Gastrocnemius medialis (tissue), 4 donors: ENCODE data around the gene CMTM3. TPM values are rescaled to one million over a fixed set of nuclear protein-coding genes. Genes with fewer than 3 reads are reported as not detected.
"Not testable (repeated sequence)": the region's sequence is repeated elsewhere in the genome, so short reads cannot be mapped to it uniquely, and the experiment has no call there.

ENCODE experiments used
- ATAC-seq, 2 donors: fragments of 150-250 bp; one replicate each; pipeline ENCODE4 v1.9.1; 2016
- DNase-seq, 2 donors: peaks; one replicate each; pipeline ENCODE4 v3.0.0-alpha.2; 2019
- H3K27ac ChIP-seq, 4 donors: fragments of 200-600 bp; sonication (generic); 1 replicate in 1 of 4; 2 replicates in 3 of 4; pipeline ENCODE4 v1.5.1; 2016 to 2018; ENCODE audit warnings: mild to moderate bottlenecking in 2 of 4, moderate library complexity in 1 of 4
- H3K27me3 ChIP-seq, 3 donors: fragments of 200-600 bp; sonication (generic) in 2 of 3; 1 replicate in 1 of 3; 2 replicates in 2 of 3; pipeline versions ENCODE4 v1.5.1 to v1.6.0; 2016 to 2019; ENCODE audit warnings: mild to moderate bottlenecking in 1 of 3, moderate library complexity in 1 of 3
- H3K36me3 ChIP-seq, 2 donors: fragments of 200-600 bp; sonication (generic) in 1 of 2; one replicate each; pipeline ENCODE4 v1.5.1; 2017 to 2018
- H3K4me1 ChIP-seq, 2 donors: fragments of 200-600 bp; sonication (generic) in 1 of 2; one replicate each; pipeline ENCODE4 v1.5.1; 2016 to 2017; ENCODE audit warnings: mild to moderate bottlenecking in 2 of 2
- H3K4me3 ChIP-seq, 4 donors: fragments of 200-600 bp; sonication (generic) in 3 of 4; 1 replicate in 1 of 4; 2 replicates in 3 of 4; pipeline ENCODE4 v1.5.1; 2016 to 2019; ENCODE audit warnings: mild to moderate bottlenecking in 2 of 4
- H3K9me3 ChIP-seq, 3 donors: fragments of 200-600 bp; sonication (generic) in 2 of 3; 1 replicate in 1 of 3; 2 replicates in 2 of 3; pipeline ENCODE4 v1.5.1; 2016 to 2019
- CTCF ChIP-seq, 5 experiments: fragments of 450-650 bp in 3 of 5; fragments of 200-600 bp in 2 of 5; sonication (generic) in 2 of 5; IDR thresholded peaks in 4 of 5; conservative IDR thresholded peaks in 1 of 5; 1 replicate in 4 of 5; 2 replicates in 1 of 5; pipeline ENCODE4 v1.5.1; 2016 to 2019; ENCODE audit warnings: antibody characterized with exemption in 5 of 5, mild to moderate bottlenecking in 3 of 5, moderate library complexity in 3 of 5
- POLR2A ChIP-seq, 2 donors: fragments of 450-650 bp; IDR thresholded peaks; one replicate each; pipeline ENCODE4 v1.6.1; 2017; ENCODE audit warnings: antibody characterized with exemption in 2 of 2, mild to moderate bottlenecking in 2 of 2, moderate library complexity in 2 of 2
- in situ Hi-C, 4 donors: fragments of 200-750 bp; cut with MboI; loops; one replicate each; pipeline versions ENCODE4 v1.15.0 to v1.8.0; 2017; ENCODE audit warnings: low sequenced_read_pairs in 4 of 4
- intact Hi-C: fragments of 100-400 bp; cut with DNase I; formaldehyde crosslinking; loops from one replicate; pipeline ENCODE4 v1.15.1; 2023; ENCODE audit warnings: low total_unique reads
- total RNA-seq, 4 donors: library from RNA; depleted of rRNA; stranded (reverse); fragments of >200 nt; gene quantifications; one replicate each; pipeline versions ENCODE4 v1.1.0 to v1.2.3, GENCODE V29; 2016

Gene CMTM3
- total RNA-seq, 4 donors from 2014 or later, result 2.6 to 11.3 (median 5.1) TPM

- in situ Hi-C loops (no loop called here), intact Hi-C loops (no loop called here)
- TF ChIP-seq POLR2A (IDR thresholded peaks at IDR 0.05), result no peak
- no peak for TF ChIP-seq CTCF (IDR thresholded peaks at IDR 0.05 in 4 of 5, conservative IDR thresholded peaks at IDR 0.05 in 1 of 5)
- H3K9me3 ChIP-seq, result no peaks in the 10 kb centered on the region
- H3K27me3 ChIP-seq, result no peaks in the 10 kb centered on the region
- no peak for ATAC-seq
- no peak overlapping the region for H3K4me3 ChIP-seq
- no peaks in the 10 kb centered on the region for H3K36me3 ChIP-seq
- no peaks in the 10 kb centered on the region for H3K4me1 ChIP-seq
- no peak for DNase-seq
- no peak overlapping the region for H3K27ac ChIP-seq
These were observed 25.4 kb downstream of the CMTM3 start for GRCh38 chr16:66629856-66630255.

- H3K4me3 ChIP-seq, ATAC-seq, in situ Hi-C loops, H3K9me3 ChIP-seq, DNase-seq, intact Hi-C loops, H3K27me3 ChIP-seq, H3K27ac ChIP-seq, H3K4me1 ChIP-seq, H3K36me3 ChIP-seq: not testable (repeated sequence)
These were observed 26.2 kb downstream of the CMTM3 start for GRCh38 chr16:66630561-66631260.

GRCh38 chr16:66631558-66631957 lies 27.1 kb downstream of the CMTM3 start:
- DNase-seq, ATAC-seq, H3K9me3 ChIP-seq, in situ Hi-C loops, H3K27ac ChIP-seq, H3K36me3 ChIP-seq, intact Hi-C loops, H3K4me3 ChIP-seq, H3K4me1 ChIP-seq, H3K27me3 ChIP-seq: not testable (repeated sequence)

GRCh38 chr16:66634527-66635196 lies 30.2 kb downstream of the CMTM3 start:
- in situ Hi-C loops, result no loop called here
- ATAC-seq, result no peak

GRCh38 chr16:66635406-66635805 lies 30.9 kb downstream of the CMTM3 start:
- in situ Hi-C loops, result no loop called here
- no peaks in the 10 kb centered on the region for H3K9me3 ChIP-seq
- no peak for ATAC-seq
- intact Hi-C loops, result no loop called here
- no peak for DNase-seq
- H3K27me3 ChIP-seq, result no peaks in the 10 kb centered on the region
- no peaks in the 10 kb centered on the region for H3K4me1 ChIP-seq
- TF ChIP-seq POLR2A (IDR thresholded peaks at IDR 0.05) (no peak), CTCF (IDR thresholded peaks at IDR 0.05 in 4 of 5, conservative IDR thresholded peaks at IDR 0.05 in 1 of 5) (no peak)
- no peak overlapping the region for H3K27ac ChIP-seq
- no peaks in the 10 kb centered on the region for H3K36me3 ChIP-seq
- H3K4me3 ChIP-seq, result no peak overlapping the region

More at GRCh38 chr16:66634527-66635196, 30.2 kb downstream of the CMTM3 start:
- H3K27me3 ChIP-seq, result no peaks in the 10 kb centered on the region
- no peak overlapping the region for H3K27ac ChIP-seq
- no peaks in the 10 kb centered on the region for H3K36me3 ChIP-seq
- intact Hi-C loops, result no loop called here
- no peaks in the 10 kb centered on the region for H3K4me1 ChIP-seq
- H3K4me3 ChIP-seq, result no peak overlapping the region
- no peak for DNase-seq
- no peaks in the 10 kb centered on the region for H3K9me3 ChIP-seq
- TF ChIP-seq CTCF (IDR thresholded peaks at IDR 0.05 in 4 of 5, conservative IDR thresholded peaks at IDR 0.05 in 1 of 5), result no peak
- no peak for TF ChIP-seq POLR2A (IDR thresholded peaks at IDR 0.05)
